Panc1 (cell line): ENCODE results near the gene FAM83E.

Experiments used
- CTCF ChIP-seq: fragments of 450-650 bp; IDR thresholded peaks from 2 replicates; pipeline ENCODE4 v1.5.1; 2017; ENCODE audit warnings: mild to moderate bottlenecking
- TCF7L2 ChIP-seq: IDR thresholded peaks from 2 replicates; pipeline ENCODE4 v1.6.1; 2011; ENCODE audit warnings: mild to moderate bottlenecking, low read depth, low read length, inconsistent platforms

- TF ChIP-seq CTCF (no peak), TCF7L2 (no peak)
Observed at GRCh38 chr19:48634036-48634342, 19.1 kb upstream of the FAM83E start.
